HG03460 (cell line): ENCODE results near the gene UVRAG.

Source experiments
- ATAC-seq: cut with Tn5 transposase; IDR thresholded peaks from one replicate; pipeline ENCODE4 v1.9.1; 2021; ENCODE audit not compliant: unreplicated experiment

Gene UVRAG

DNA sequence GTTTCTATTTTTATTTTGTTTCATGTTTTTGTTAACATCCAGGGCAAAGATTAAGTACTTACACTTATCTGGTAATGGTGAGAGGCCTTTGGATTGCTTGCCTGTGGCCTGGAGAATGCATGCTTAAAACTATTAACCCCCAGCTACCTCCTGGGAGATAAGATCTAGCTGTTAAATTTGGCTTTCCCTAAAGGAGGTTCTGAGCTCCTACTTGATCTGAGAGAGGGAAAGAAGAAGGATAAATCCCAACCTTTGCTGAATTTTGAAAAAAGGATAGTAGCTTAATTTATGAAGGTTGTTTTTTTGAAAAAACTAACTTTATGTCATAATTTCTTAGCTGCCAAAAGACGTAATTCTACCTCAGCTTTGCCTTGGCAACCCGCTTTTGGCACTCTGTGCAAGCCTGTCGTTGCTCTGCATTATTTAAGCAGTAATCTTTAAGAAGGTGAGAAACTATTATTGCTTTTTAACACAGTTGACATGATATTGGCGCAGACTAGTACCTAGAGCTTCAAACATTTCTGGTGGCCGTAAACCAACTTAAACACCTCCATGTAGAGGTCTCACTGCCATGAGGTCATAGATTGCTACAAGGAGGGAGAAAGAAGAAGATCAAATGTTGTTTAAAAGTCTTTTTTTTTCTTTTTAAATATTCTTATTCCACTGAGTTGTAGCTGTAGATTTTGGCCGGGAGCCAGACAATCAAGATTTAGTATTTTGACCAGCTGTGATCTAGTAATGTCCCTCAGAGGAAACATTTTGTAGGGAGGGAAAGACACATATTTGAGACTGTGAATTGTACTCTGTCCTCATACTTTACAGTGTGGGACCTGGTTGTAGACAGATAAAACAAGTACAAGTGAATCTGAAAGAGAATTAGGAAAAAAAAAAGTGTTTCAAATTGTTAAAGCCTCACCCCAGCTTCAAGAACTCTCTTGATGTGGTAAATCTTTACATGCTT, 316.9 kb downstream of the UVRAG start:
- no peak for ATAC-seq

DNA sequence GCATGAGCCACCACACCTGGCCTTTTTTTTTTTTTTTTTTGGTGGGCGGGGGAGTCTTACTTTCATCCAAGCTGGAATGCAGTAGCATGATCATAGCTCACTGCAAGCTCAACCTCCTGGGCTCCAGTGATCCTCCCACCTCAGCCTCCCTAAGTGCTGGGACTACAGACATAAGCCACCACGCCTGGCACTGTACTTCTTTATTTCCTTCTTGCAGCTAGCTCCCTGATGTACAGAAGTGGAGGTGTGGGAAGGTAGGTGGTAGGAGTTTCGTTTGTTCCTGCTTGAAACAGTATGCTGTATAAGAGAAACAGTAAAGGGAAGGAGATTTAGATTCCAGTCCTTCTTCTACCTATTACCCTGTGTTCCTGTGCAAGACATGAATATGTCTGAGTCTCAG, 319.2 kb downstream of the UVRAG start:
- no peak for ATAC-seq

DNA sequence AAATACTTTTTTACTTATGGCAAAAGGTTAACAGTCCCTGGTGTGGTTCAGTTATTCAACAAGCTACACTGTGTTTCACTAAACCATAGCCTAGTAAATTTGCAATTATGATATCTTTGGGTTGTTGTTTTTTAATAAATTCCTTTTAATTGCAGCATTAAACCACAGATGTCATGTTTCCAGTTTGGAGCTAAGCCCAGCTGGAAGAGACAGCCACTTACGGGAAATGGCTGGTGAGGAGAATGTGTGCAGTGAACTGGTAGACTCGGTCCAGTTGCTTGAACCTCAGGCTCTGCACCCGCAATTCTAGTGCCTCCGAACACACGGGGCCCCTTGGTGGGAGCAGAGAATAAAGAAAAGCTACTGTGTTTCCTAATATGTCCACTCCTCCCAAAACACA, 320.5 kb downstream of the UVRAG start:
- ATAC-seq, result no peak

GRCh38 chr11:76139314-76139713, 324.3 kb downstream of the UVRAG start:
- no peak for ATAC-seq

- ATAC-seq, result no peak
Observed at GRCh38 chr11:76140912-76141574, 326.0 kb downstream of the UVRAG start.

DNA sequence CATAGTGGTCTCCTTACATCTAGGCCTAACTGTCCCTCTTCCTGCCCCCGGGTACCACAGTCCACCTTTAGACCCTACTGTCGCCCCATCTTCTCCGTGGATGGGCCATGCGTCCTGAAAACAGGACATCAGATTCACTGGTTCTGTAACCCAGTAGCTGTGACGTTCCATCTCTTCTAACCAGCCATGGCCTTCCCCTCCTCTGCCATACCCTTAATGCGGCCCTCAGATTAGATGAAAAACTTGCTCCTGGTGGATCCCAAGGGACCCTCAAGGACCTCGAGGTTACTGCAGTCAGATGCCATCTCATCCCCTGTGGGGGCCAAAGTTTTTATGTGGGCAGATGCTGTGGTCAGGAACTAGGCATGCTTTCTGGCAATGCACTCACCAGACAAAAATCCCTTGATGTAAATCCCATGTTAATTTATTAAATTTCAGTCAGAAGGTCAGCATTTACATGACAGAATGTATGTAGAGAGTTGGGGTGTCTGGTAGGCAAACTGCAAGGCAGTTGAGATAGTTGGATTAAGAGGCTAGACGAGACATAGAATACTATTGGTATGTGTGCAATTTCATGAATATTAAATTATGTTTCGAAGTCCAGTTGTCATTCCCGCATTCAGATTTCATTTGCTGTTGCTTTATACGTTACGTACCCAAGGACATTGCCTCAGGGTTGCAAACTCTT, 327.0 kb downstream of the UVRAG start:
- no peak for ATAC-seq

- ATAC-seq, result no peak
Observed at GRCh38 chr11:76143274-76143673, 328.3 kb downstream of the UVRAG start.

DNA sequence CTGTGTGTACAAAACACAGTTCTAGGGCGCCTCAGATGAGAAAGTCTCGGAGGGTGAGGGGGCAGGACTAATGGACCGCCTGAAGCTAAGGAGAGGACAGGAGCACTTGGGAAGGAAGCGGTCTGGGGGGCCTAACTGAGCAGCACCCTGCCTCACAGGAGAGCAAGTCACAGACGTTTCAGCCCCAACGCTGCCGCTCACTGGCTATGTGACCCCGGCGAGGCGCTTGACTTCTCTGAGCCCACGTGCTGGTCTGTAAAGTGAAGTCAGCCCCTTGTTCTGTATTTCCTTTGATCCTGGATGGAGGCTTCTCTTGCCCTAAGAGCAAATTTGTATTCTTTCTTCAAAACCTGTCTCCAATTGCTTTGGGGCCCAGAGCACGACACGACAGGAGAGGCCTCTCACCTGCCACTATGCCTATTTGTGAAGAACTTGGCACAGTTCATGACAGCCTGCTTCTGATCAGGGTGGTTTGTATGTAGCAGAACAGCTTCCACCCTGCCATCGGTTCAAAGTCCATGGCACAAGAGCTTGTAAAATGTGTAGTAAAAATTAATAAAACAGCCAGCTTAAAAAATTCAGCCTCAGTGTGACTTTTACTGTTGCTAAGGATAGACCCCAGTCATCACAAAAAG, 332.2 kb downstream of the UVRAG start:
- no peak for ATAC-seq

DNA sequence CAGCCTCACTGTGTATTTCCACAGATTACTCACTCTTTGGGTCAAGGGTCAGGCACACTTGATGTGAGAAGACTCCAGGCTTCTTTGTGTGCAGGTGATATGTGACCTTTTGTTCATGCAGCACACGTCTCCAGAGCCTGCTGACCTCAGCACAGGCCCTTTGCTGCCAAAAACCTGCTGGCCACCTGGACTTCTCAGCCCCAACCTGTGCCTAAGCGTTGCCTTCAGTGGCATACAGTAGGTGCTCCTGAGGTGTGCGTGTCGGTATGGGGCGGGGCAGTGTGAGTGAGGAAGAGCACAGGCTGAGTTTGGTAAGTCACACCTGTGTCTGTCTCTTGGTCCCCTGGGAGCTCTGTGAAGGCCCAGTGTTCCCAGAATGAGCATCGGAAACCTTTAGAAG, 333.2 kb downstream of the UVRAG start:
- ATAC-seq, result no peak

GRCh38 chr11:76148941-76149613, 334.1 kb downstream of the UVRAG start:
- ATAC-seq, result no peak

GRCh38 chr11:76149713-76150112, 334.7 kb downstream of the UVRAG start:
- ATAC-seq, result no peak

- no peak for ATAC-seq
Observed at GRCh38 chr11:76150141-76150540, 335.1 kb downstream of the UVRAG start.

GRCh38 chr11:76151556-76152085, 336.6 kb downstream of the UVRAG start:
- no peak for ATAC-seq

- ATAC-seq, result peak; percentile 50
Observed at GRCh38 chr11:76152086-76152681, 337.2 kb downstream of the UVRAG start.

- peak; percentile 62 for ATAC-seq
Observed at GRCh38 chr11:76152741-76153570, 337.9 kb downstream of the UVRAG start.

DNA sequence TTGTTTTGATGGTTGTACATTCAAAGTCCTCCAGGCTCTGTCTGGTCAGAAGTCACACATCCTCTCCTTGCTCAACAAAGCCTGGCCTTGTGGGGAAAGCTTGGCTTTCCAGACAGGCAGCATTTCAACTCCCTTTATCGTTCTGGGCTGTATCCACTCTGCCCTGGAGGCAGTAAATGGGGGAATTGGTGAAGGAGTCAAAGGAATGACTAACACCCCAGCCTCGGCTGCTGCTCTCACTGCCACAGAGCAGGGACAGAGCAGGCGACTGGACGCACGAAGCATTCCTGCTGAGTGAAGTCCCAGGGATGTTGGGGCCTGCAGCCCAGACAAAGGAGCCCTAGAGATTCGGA, 338.5 kb downstream of the UVRAG start:
- ATAC-seq, result no peak

- ATAC-seq, result no peak
Observed at GRCh38 chr11:76155500-76156227, 340.7 kb downstream of the UVRAG start.

- ATAC-seq, result no peak
Observed at GRCh38 chr11:76156971-76157427, 342.0 kb downstream of the UVRAG start.
